Measurements from ENCODE around the gene ADAT3. TPM values are rescaled to one million over a fixed set of nuclear protein-coding genes. Genes with fewer than 3 reads are reported as not detected.
A peak's percentile ranks its signal among the peaks of the same experiment; 100 is the strongest.

The ADAT3 gene
- 10.9 TPM for total RNA-seq (ENCODE audit: unreplicated experiment)
- long read RNA-seq, partial matches to known transcripts = 1 of 10 reads
- long read RNA-seq, other reads (novel, unspliced or antisense) = 7 of 10 reads

- no peak for TF ChIP-seq CTCF (IDR thresholded peaks at IDR 0.05; ENCODE audit: partially characterized antibody, unreplicated experiment)
Measured at GRCh38 chr19:1905110-1905862, at the start of gene ADAT3, which contains the start of gene SCAMP4. Gene ADAT3 (plus strand): TSS chr19:1905399. CDS start chr19:1912048, 6,649 bp downstream. Gene SCAMP4 (plus strand): TSS chr19:1905399. CDS start chr19:1915020, 9,621 bp downstream.

GRCh38 chr19:1855828-1856255 is 49.4 kb upstream of the ADAT3 start:
- Mint-ChIP-seq H3K4me3 (ENCODE audit: unreplicated experiment) (peak overlapping the region; percentile 81), H3K9me3 (ENCODE audit: unreplicated experiment) (peaks cover 19% of the 10 kb centered on the region), H3K4me1 (ENCODE audit: low read depth, unreplicated experiment) (peaks cover 15% of the 10 kb centered on the region), H3K27ac (ENCODE audit: unreplicated experiment) (peak overlapping the region; percentile 99), H3K36me3 (ENCODE audit: unreplicated experiment) (no peaks in the 10 kb centered on the region), H3K27me3 (ENCODE audit: unreplicated experiment) (peaks cover 14% of the 10 kb centered on the region)
- DNase-seq = no peak
- TF ChIP-seq CTCF (IDR thresholded peaks at IDR 0.05; ENCODE audit: partially characterized antibody, unreplicated experiment) = no peak

More at GRCh38 chr19:1905110-1905862, at the start of gene ADAT3, which contains the start of gene SCAMP4:
- Mint-ChIP-seq H3K4me1 (ENCODE audit: low read depth, unreplicated experiment) (peaks cover 3% of the 10 kb centered on the region), H3K36me3 (ENCODE audit: unreplicated experiment) (no peaks in the 10 kb centered on the region), H3K9me3 (ENCODE audit: unreplicated experiment) (peaks cover 5% of the 10 kb centered on the region), H3K27me3 (ENCODE audit: unreplicated experiment) (peaks cover 4% of the 10 kb centered on the region), H3K27ac (ENCODE audit: unreplicated experiment) (peak within 1 kb of the TSS; percentile 77), H3K4me3 (ENCODE audit: unreplicated experiment) (peak within 1 kb of the TSS; percentile 91)
- peak; percentile 99 for DNase-seq

GRCh38 chr19:1856345-1856697 is 48.9 kb upstream of the ADAT3 start:
- TF ChIP-seq CTCF (IDR thresholded peaks at IDR 0.05; ENCODE audit: partially characterized antibody, unreplicated experiment) = no peak
- H3K9me3 Mint-ChIP-seq (ENCODE audit: unreplicated experiment) = peaks cover 21% of the 10 kb centered on the region
- peak overlapping the region; percentile 99 for H3K27ac Mint-ChIP-seq (ENCODE audit: unreplicated experiment)
- DNase-seq = peak; percentile 73
- no peaks in the 10 kb centered on the region for H3K36me3 Mint-ChIP-seq (ENCODE audit: unreplicated experiment)
- H3K4me1 Mint-ChIP-seq (ENCODE audit: low read depth, unreplicated experiment) = peaks cover 12% of the 10 kb centered on the region
- H3K4me3 Mint-ChIP-seq (ENCODE audit: unreplicated experiment) = peak overlapping the region; percentile 81
- H3K27me3 Mint-ChIP-seq (ENCODE audit: unreplicated experiment) = peaks cover 17% of the 10 kb centered on the region

- H3K36me3 Mint-ChIP-seq (ENCODE audit: unreplicated experiment) = no peaks in the 10 kb centered on the region
- peaks cover 11% of the 10 kb centered on the region for H3K4me1 Mint-ChIP-seq (ENCODE audit: low read depth, unreplicated experiment)
- H3K4me3 Mint-ChIP-seq (ENCODE audit: unreplicated experiment) = peak overlapping the region; percentile 81
- no peak for TF ChIP-seq CTCF (IDR thresholded peaks at IDR 0.05; ENCODE audit: partially characterized antibody, unreplicated experiment)
- peak overlapping the region; percentile 99 for H3K27ac Mint-ChIP-seq (ENCODE audit: unreplicated experiment)
- H3K27me3 Mint-ChIP-seq (ENCODE audit: unreplicated experiment) = peaks cover 18% of the 10 kb centered on the region
- peaks cover 22% of the 10 kb centered on the region for H3K9me3 Mint-ChIP-seq (ENCODE audit: unreplicated experiment)
- peak; percentile 75 for DNase-seq
Measured at GRCh38 chr19:1856698-1857603, 48.2 kb upstream of the ADAT3 start.

All from glutamatergic neuron (in vitro differentiated cells).